ENCODE measurements around the gene LMTK3.

DNA sequence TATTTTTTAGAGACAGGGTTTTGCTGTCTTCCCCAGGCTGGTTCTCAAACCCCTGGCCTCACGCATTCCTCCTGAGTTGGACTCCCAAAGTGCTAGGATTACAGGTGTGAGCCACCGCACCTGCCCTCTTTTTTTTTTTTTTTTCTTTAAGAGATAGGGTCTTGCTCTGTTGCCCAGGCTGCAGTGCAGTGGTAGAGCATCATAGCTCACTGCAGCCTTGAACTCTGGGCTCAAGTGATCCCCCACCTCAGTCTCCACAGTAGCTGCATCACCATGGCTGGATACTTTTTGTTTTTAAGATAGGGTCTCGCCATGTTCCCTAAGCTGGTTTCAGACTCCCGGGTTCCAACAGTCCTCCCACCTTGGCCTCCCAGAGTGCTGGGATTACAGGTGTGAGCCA is 54.8 kb downstream of the LMTK3 start:
- no peak for TF ChIP-seq POLR2A (IDR thresholded peaks at IDR 0.05)
- TF ChIP-seq, protein P1, sequence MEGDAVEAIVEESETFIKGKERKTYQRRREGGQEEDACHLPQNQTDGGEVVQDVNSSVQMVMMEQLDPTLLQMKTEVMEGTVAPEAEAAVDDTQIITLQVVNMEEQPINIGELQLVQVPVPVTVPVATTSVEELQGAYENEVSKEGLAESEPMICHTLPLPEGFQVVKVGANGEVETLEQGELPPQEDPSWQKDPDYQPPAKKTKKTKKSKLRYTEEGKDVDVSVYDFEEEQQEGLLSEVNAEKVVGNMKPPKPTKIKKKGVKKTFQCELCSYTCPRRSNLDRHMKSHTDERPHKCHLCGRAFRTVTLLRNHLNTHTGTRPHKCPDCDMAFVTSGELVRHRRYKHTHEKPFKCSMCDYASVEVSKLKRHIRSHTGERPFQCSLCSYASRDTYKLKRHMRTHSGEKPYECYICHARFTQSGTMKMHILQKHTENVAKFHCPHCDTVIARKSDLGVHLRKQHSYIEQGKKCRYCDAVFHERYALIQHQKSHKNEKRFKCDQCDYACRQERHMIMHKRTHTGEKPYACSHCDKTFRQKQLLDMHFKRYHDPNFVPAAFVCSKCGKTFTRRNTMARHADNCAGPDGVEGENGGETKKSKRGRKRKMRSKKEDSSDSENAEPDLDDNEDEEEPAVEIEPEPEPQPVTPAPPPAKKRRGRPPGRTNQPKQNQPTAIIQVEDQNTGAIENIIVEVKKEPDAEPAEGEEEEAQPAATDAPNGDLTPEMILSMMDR (IDR thresholded peaks at IDR 0.05), result no peak
- TF ChIP-seq POLR2AphosphoS5 (IDR thresholded peaks at IDR 0.05), result no peak
